ENCODE results near the gene HMCES.

DNA sequence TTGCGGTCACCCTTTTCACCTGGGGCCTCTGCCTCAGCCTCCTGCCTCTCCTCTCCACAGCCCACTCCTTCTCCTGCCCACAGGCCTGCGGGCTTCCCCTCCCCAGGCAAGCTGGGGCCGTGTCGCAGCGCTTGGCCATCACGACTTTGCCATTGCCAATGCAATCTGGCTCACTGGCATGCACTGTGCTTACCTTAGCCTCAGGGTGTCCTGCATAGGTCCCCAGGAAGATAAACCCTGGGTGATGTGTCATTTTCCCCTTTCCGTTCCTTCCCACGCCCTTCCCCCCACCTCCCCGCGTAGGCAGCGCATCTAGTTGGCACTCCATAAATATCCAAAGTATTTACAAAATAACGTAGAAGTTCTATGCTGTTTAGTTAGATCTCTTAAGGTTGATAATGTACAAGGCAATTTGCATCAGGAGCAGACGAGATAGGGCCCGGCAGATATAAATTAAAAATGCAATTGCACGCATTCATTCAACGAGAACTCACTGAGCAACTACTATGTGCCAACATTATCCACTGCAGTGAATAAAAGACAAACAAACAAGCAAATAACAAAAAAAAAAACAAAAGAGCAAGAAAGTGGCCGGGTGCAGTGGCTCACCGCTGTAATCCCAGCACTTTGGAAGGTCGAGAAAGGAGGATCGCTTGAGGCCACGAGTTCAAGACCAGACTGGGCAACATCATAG, 30.2 kb upstream of the HMCES start:
- TF ChIP-seq, protein P1, sequence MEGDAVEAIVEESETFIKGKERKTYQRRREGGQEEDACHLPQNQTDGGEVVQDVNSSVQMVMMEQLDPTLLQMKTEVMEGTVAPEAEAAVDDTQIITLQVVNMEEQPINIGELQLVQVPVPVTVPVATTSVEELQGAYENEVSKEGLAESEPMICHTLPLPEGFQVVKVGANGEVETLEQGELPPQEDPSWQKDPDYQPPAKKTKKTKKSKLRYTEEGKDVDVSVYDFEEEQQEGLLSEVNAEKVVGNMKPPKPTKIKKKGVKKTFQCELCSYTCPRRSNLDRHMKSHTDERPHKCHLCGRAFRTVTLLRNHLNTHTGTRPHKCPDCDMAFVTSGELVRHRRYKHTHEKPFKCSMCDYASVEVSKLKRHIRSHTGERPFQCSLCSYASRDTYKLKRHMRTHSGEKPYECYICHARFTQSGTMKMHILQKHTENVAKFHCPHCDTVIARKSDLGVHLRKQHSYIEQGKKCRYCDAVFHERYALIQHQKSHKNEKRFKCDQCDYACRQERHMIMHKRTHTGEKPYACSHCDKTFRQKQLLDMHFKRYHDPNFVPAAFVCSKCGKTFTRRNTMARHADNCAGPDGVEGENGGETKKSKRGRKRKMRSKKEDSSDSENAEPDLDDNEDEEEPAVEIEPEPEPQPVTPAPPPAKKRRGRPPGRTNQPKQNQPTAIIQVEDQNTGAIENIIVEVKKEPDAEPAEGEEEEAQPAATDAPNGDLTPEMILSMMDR (IDR thresholded peaks at IDR 0.05 in 8 of 11, conservative IDR thresholded peaks at IDR 0.05 in 3 of 11): no peak
- no peak for TF ChIP-seq POLR2A (IDR thresholded peaks at IDR 0.05)

All from spleen (tissue), 7 donors.